HG03135 (cell line): Measurements from ENCODE around the gene METTL24.
"Not testable (repeated sequence)": the region's sequence is repeated elsewhere in the genome, so short reads cannot be mapped to it uniquely, and the experiment has no call there.

Source experiments
- ATAC-seq: cut with Tn5 transposase; IDR thresholded peaks from one replicate; pipeline ENCODE4 v1.9.1; 2021; ENCODE audit warnings: mild to moderate bottlenecking, moderate library complexity; ENCODE audit not compliant: unreplicated experiment

The METTL24 gene

DNA sequence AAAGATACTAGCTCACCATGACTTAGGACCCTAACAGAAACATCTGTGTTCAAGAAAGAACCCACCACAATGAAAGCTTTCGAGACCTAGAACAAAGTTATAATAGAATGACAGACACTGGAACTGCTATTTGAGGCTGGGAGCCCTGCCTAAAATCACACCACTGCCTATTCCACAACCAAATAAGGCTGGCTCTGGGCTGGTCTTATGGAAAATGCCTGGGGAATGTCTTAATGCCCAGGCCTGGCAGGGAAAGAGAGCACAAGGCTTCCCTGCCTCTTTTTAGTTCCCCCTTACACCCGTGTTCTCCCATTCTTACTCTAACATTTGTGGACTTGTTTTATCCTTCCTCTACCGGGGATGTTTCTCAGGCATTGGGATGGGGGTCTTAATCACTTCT is 5.6 kb upstream of the METTL24 start:
- ATAC-seq: no peak

- no peak for ATAC-seq
Observed at GRCh38 chr6:110360676-110361075, 2.5 kb upstream of the METTL24 start.

DNA sequence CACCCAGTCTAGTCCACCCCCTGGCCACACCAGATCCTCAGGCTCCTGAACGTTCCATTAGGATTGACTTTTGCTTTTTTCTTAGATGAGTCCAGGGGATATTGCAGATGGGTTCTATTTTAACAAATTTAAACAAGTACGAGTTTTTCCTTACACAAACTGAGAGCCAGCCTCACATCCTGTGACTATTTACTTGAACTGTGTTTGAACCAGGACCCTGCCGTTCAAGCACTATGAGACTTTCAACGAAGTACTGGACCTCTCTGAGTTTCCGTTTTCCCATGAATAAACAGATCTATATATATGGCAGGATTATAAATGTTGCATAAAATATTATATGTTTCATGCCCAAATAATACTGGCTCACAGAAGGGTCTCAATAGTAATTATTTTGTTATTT is 1.4 kb upstream of the METTL24 start:
- ATAC-seq: no peak

- ATAC-seq: no peak
Observed at GRCh38 chr6:110358553-110359160, 508 bp upstream of the METTL24 start.

DNA sequence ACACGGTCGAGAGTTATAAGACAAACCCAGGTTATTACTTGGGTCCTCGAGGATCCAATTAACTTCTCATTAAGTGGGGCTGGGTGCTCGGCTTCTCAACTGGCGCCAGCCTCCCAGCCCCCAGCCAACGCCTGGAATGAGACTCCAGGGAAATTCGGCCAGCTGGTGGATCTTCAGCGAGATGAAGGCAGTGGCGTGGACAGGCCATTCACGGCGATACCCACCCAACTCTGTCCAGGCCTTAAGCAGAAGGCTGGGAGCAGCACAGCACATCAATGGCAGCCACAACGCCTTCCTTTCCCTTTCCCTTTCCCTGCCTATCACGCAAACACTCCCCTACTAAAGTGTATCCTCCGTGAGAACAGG is 868 bp downstream of the METTL24 start:
- no peak for ATAC-seq

DNA sequence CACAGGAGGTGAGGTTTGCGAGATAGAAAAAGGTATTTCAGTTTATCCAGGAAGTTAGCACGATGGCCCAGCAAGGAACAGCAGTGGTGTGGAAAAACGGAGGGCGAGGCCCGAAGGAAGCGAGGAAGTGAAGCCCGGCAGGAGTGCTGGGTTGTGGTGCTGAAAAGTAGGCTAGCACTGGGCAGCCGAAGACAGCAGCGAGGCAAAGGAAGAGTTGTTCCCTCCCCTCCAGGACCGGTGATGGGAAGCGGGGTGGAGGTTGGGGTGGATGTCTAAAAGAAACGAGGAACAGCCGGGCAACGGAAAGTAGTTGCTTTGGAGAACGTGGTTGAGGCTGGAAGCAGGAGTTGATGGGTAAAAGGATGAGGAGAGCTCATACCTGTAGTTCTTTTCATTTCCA is 1.4 kb downstream of the METTL24 start:
- no peak for ATAC-seq

DNA sequence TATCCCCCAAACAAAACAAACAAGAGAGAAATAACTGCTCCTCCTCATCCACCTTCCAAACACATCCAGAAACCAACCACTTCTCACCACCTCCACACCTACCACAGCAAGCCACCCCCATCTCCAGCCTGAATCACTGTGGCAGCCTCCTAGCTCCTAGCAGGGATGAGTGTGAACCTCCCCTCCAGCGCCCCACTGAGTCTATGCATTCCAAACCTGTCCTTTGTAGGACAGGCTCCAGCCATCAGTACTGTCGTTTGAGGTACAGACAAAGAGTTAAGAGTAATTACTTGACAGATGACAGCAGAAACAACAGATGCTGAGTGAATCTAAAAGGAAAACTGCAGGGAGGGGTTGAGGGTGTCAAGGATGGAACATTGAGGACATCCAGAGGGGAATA is 2.4 kb downstream of the METTL24 start:
- ATAC-seq: no peak

- ATAC-seq: no peak
Observed at GRCh38 chr6:110355022-110355421, 3.1 kb downstream of the METTL24 start.

DNA sequence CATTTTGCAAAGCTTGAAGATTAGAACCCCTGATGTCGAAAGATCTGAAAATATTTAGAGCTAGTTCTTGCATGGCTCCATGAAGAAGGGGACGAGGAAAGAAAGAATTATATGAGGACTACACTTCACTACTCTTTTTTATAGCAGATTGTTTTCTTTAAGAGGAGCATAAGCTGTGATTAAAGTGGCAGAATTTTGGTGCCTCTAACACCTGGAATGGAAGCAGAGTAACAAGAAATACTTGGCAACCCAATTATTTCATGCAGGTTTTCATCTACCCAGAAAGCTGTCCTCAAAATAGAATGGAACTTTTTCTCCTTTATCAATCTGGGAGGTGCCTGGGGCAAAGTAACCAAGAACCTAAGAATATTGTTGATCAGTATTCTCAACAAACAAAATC is 4.0 kb downstream of the METTL24 start:
- no peak for ATAC-seq

GRCh38 chr6:110353457-110354001 is 4.6 kb downstream of the METTL24 start:
- ATAC-seq: no peak

DNA sequence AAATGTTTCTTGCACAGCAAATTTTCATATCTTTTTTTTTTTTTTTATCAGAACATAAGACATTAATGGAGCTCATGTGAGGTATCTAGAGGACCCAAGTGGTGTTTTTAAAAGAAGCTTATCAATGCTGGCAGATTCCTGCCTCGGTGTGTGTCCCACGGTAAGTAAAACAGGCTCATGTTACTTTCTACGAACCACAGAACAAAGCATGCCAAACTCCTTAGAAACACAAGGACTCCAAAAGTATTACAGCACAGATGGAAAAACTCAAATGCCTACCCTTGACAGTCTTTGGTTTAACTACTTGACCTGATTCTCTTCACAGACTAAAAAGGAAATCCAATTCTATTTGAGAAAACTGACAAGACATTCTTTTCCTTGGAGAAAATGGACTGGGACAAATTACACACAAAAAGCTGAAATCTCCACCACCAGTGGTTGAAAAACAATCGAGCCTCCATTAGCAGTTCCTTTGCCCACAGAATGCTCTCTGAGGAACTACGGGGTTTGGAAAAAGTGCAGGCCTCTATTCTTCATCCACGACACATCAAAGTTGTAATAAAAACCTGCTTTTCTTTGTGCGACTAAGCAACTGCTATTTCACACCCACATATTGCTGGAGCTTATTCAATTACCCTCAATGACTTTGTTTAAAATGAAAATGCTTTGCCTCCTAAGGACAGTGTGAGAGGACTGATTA is 5.4 kb downstream of the METTL24 start:
- no peak for ATAC-seq

GRCh38 chr6:110351986-110352385 is 6.2 kb downstream of the METTL24 start:
- ATAC-seq: no peak

DNA sequence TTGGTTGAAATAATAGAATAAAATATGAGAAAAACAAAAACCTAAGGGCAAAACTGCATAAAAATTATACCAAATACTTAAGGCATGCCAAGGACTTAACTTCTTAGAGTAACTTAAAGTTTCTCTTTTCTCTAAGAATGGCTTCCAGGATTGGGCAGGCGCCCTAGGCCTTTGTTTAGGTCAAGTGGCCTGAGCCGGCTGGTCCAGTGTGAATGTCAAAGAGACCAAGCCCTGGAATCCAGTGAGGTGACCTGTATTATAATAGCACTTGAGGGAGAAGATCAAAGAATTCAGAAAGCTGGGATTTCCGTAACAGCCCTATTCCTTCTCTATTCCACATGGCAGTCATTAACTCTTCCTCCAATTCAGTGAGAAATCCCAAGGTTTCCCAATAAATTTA is 6.6 kb downstream of the METTL24 start:
- ATAC-seq: no peak

DNA sequence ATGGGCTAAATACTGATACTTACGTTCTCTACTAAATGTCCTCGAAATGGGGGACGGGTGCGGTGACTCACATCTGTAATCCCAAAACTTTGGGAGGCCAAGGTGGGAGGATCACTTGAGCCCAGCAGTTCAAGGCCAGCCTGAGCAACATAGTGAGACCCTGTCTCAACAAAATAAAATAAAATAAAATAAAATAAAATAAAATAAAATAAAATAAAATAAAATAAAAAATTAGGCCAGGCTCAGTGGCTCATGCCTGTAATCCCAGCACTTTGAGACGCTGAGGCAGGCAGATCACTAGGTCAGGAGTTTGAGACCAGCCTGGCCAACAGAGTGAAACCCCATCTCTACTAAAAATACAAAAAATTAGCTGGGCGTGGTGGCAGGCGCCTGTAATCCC is 7.6 kb downstream of the METTL24 start:
- not testable (repeated sequence) for ATAC-seq

- no peak for ATAC-seq
Observed at GRCh38 chr6:110348961-110349690, 9.0 kb downstream of the METTL24 start.

DNA sequence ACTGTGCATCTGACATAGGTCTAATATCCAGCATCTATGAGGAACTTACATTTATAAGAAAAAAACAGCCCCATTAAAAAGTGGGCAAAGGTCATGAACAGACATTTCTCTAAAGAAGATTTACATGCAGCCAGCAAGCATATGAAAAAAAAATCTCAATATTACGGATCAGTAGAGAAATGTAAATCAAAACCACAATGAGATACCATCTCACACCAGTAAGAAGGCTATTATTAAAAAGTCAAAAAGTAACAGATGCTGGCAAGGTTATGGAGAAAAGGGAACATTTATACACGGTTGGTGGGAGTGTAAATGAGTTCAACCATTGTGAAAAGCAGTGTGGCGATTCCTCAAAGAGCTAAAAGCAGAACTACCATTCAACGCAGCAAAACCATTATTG is 13.1 kb downstream of the METTL24 start:
- no peak for ATAC-seq

DNA sequence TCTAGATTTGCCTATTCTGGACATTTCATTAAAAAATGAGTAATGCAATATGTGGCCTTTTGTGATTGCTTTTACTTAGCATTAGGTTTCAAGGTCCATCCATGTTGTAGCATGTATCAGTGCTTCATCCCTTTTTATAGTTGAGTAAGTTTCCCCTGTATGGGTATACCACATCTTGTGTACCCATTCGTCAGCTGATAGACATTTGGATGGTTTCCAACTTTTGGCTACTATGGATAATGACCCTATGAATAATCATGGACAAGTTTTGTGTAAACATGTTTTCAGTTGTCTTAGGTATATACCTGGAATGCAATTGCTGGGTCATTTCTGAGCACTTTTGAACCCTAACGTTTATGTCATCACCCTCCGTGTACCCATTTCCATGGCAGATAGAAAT is 15.4 kb downstream of the METTL24 start:
- no peak for ATAC-seq

DNA sequence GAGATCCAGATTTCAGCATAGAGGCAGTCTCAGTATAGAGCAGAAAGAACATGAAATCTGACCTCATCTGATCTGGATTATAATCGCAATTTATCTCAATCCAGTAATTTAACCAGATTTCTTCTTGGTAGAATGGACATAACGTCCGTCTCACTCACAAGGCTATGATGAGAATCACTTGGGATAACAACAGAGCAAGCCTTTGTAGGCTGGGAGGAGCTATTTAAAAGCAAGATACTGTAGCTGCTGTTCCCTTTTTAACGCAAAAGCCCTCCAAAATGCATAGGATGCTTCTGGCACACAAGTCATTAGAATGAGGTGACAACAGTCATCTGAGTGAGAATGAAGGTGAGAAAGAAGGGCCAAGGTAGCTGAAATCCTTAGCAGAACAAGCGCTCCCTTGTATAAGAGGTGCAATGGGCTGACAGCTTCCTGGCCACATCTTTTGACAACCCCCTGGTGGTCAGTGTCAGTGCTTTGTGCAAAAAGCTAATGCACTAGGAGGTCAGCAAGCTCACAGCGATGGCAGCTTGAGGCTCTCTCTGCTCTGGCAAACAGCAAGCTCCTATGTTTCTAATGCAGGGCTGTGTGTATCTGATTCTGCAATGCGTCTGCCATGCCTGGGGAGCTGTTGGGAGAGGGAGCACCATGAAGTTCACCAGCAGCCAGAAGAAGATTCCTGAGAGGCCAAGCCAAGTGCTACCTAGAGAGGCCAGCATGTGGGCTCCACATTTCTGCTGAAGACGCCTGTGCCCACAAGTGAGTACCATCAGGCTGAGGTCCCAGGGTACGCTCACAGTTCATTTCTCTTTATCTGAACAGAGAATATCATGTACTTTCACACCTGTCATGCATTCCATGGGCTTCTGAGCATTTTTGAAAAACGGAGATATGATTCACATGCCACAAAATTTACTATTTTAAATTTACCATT is 16.2 kb downstream of the METTL24 start:
- ATAC-seq: no peak

- ATAC-seq: no peak
Observed at GRCh38 chr6:110341067-110341466, 17.1 kb downstream of the METTL24 start.

DNA sequence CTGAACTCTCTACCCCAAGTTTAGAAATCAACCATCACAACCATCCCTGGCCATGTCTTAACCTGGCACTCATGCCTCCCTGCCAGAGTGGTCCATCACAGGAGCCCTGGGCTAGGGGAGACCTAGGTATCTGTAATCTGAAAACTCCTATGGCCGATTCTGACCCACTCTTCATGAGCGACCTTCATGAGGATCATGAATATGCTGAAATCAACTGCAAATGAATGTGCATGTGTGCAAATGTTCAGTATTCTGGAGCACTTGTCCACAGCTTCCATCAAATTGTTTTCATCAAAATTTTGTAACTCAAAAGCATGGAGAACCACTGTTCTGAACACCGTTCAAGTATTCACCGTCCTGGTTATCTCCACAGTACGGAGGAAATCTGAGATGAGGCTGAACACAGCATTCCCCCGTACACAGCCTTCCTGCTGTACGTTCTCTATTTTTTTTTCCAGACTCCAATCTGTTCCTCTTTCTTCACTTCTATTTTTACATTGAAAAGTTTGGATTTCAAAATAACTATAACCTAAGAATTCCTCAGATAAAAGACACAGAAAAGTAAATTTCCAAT is 17.7 kb downstream of the METTL24 start:
- no peak for ATAC-seq
